Stimulated activated naive CD8-positive, alpha-beta T cell treated with anti-CD3 and anti-CD28 coated beads, Interleukin-15, Interleukin-2, amounts not matched to agents 100 ng/mL and 50 ng/mL, for 24 hours (primary cell): ENCODE measurements around the gene GSTM4.

Experiments
- H3K27ac Mint-ChIP-seq: one replicate; pipeline ENCODE4 v1.8.0; 2021; ENCODE audit warnings: mild to moderate bottlenecking, mixed read lengths
- H3K27me3 Mint-ChIP-seq: one replicate; pipeline ENCODE4 v1.8.0; 2021; ENCODE audit warnings: mixed read lengths
- H3K36me3 Mint-ChIP-seq: one replicate; pipeline ENCODE4 v1.8.0; 2021; ENCODE audit warnings: low read depth, mixed read lengths
- H3K4me1 Mint-ChIP-seq: one replicate; pipeline ENCODE4 v1.8.0; 2021; ENCODE audit warnings: low read depth, mixed read lengths
- H3K4me3 Mint-ChIP-seq: one replicate; pipeline ENCODE4 v1.8.0; 2021; ENCODE audit warnings: mild to moderate bottlenecking, mixed read lengths
- H3K9me3 Mint-ChIP-seq: one replicate; pipeline ENCODE4 v1.8.0; 2021; ENCODE audit warnings: mixed read lengths

Gene GSTM4

GRCh38 chr1:109655615-109656519 lies at the start of gene GSTM4:
Gene GSTM4, plus strand, starts transcription at chr1:109656099. Its CDS starts 291 bp downstream, at chr1:109656390.
- Mint-ChIP-seq H3K4me3 (peak within 1 kb of the TSS; percentile 89), H3K27me3 (peaks cover 22% of the 10 kb centered on the region), H3K4me1 (peaks cover 14% of the 10 kb centered on the region), H3K36me3 (no peaks in the 10 kb centered on the region), H3K9me3 (no peaks in the 10 kb centered on the region), H3K27ac (peak within 1 kb of the TSS; percentile 76)

- H3K9me3 Mint-ChIP-seq, result no peaks in the 10 kb centered on the region
- H3K4me1 Mint-ChIP-seq, result no peaks in the 10 kb centered on the region
- no peak overlapping the region for H3K27ac Mint-ChIP-seq
- no peaks in the 10 kb centered on the region for H3K36me3 Mint-ChIP-seq
- H3K4me3 Mint-ChIP-seq, result no peak overlapping the region
- no peaks in the 10 kb centered on the region for H3K27me3 Mint-ChIP-seq
These were observed 46.0 kb upstream of the GSTM4 start for GRCh38 chr1:109609881-109610280.

- Mint-ChIP-seq H3K36me3 (no peaks in the 10 kb centered on the region), H3K4me3 (no peak overlapping the region), H3K27me3 (no peaks in the 10 kb centered on the region), H3K27ac (peak overlapping the region; percentile 32), H3K9me3 (no peaks in the 10 kb centered on the region), H3K4me1 (peaks cover 2% of the 10 kb centered on the region)
These were observed 45.1 kb upstream of the GSTM4 start for GRCh38 chr1:109610609-109611307.

- no peaks in the 10 kb centered on the region for H3K27me3 Mint-ChIP-seq
- no peaks in the 10 kb centered on the region for H3K36me3 Mint-ChIP-seq
- H3K4me3 Mint-ChIP-seq, result no peak overlapping the region
- no peak overlapping the region for H3K27ac Mint-ChIP-seq
- no peaks in the 10 kb centered on the region for H3K9me3 Mint-ChIP-seq
- peaks cover 9% of the 10 kb centered on the region for H3K4me1 Mint-ChIP-seq
These were observed 44.5 kb upstream of the GSTM4 start for GRCh38 chr1:109611308-109611990.

- H3K27ac Mint-ChIP-seq, result no peak overlapping the region
- peaks cover 25% of the 10 kb centered on the region for H3K4me1 Mint-ChIP-seq
- no peaks in the 10 kb centered on the region for H3K9me3 Mint-ChIP-seq
- no peaks in the 10 kb centered on the region for H3K36me3 Mint-ChIP-seq
- no peaks in the 10 kb centered on the region for H3K27me3 Mint-ChIP-seq
- H3K4me3 Mint-ChIP-seq, result no peak overlapping the region
These were observed 42.3 kb upstream of the GSTM4 start for GRCh38 chr1:109613361-109614147.

GRCh38 chr1:109615879-109616278 lies 40.0 kb upstream of the GSTM4 start:
- no peaks in the 10 kb centered on the region for H3K27me3 Mint-ChIP-seq
- peaks cover 37% of the 10 kb centered on the region for H3K4me1 Mint-ChIP-seq
- no peak overlapping the region for H3K27ac Mint-ChIP-seq
- H3K4me3 Mint-ChIP-seq, result no peak overlapping the region
- H3K9me3 Mint-ChIP-seq, result no peaks in the 10 kb centered on the region
- H3K36me3 Mint-ChIP-seq, result no peaks in the 10 kb centered on the region

GRCh38 chr1:109616391-109616790 lies 39.5 kb upstream of the GSTM4 start:
- Mint-ChIP-seq H3K36me3 (no peaks in the 10 kb centered on the region), H3K4me1 (peaks cover 38% of the 10 kb centered on the region), H3K27ac (peak overlapping the region; percentile 23), H3K9me3 (no peaks in the 10 kb centered on the region), H3K4me3 (no peak overlapping the region), H3K27me3 (no peaks in the 10 kb centered on the region)

GRCh38 chr1:109617291-109617801 lies 38.6 kb upstream of the GSTM4 start:
- no peaks in the 10 kb centered on the region for H3K27me3 Mint-ChIP-seq
- no peaks in the 10 kb centered on the region for H3K36me3 Mint-ChIP-seq
- peak overlapping the region; percentile 73 for H3K27ac Mint-ChIP-seq
- peak overlapping the region; percentile 38 for H3K4me3 Mint-ChIP-seq
- peaks cover 47% of the 10 kb centered on the region for H3K4me1 Mint-ChIP-seq
- no peaks in the 10 kb centered on the region for H3K9me3 Mint-ChIP-seq

GRCh38 chr1:109618661-109619575 lies 37.0 kb upstream of the GSTM4 start:
- Mint-ChIP-seq H3K27ac (peak overlapping the region; percentile 98), H3K4me3 (peak overlapping the region; percentile 99), H3K4me1 (peaks cover 63% of the 10 kb centered on the region), H3K27me3 (no peaks in the 10 kb centered on the region), H3K9me3 (no peaks in the 10 kb centered on the region), H3K36me3 (no peaks in the 10 kb centered on the region)

- Mint-ChIP-seq H3K9me3 (no peaks in the 10 kb centered on the region), H3K27ac (peak within 1 kb of the TSS; percentile 98), H3K36me3 (no peaks in the 10 kb centered on the region), H3K4me1 (peaks cover 69% of the 10 kb centered on the region), H3K27me3 (no peaks in the 10 kb centered on the region), H3K4me3 (peak within 1 kb of the TSS; percentile 99)
These were observed 36.1 kb upstream of the GSTM4 start, which contains the start of the genes AMPD2 and GNAT2 for GRCh38 chr1:109619576-109620400. Gene AMPD2, plus strand, starts transcription at chr1:109619837. Its CDS starts 1,339 bp downstream, at chr1:109621176. Gene GNAT2, minus strand, starts transcription at chr1:109619616. Its CDS starts 6,746 bp downstream, at chr1:109612870.

GRCh38 chr1:109620401-109620791 lies 35.5 kb upstream of the GSTM4 start:
- Mint-ChIP-seq H3K9me3 (no peaks in the 10 kb centered on the region), H3K27ac (peak overlapping the region; percentile 98), H3K27me3 (no peaks in the 10 kb centered on the region), H3K4me1 (peaks cover 69% of the 10 kb centered on the region), H3K36me3 (no peaks in the 10 kb centered on the region), H3K4me3 (peak overlapping the region; percentile 99)

GRCh38 chr1:109620841-109621286 lies 35.0 kb upstream of the GSTM4 start:
- Mint-ChIP-seq H3K27me3 (no peaks in the 10 kb centered on the region), H3K9me3 (no peaks in the 10 kb centered on the region), H3K4me1 (peaks cover 65% of the 10 kb centered on the region)

More at GRCh38 chr1:109620841-109621286, 35.0 kb upstream of the GSTM4 start:
- H3K4me3 Mint-ChIP-seq, result peak overlapping the region; percentile 99
- peaks cover 3% of the 10 kb centered on the region for H3K36me3 Mint-ChIP-seq
- H3K27ac Mint-ChIP-seq, result peak overlapping the region; percentile 98
